K562 (cell line): ENCODE measurements around the gene SGSH. TPM values are rescaled to one million over a fixed set of nuclear protein-coding genes. Genes with fewer than 3 reads are reported as not detected.

Experiments
- ATAC-seq: fragments of 200-7000 bp; cut with Tn5 transposase; 3 replicates; pipeline ENCODE4 v1.9.1; 2020; ENCODE audit warnings: moderate library complexity
- BruUV-seq: library from RNA; stranded (reverse); fragments of 400-500 nt; replicated peaks from 2 replicates; lab custom pipeline; 2021; lab: Mats Ljungman, UMichigan
- CTCF ChIA-PET: fragments of 300-600 bp; formaldehyde crosslinking; extraction: SDS; loops from one replicate; lab custom pipeline; 2021; ENCODE audit warnings: low intra/inter-chr PET ratio; lab: Yijun Ruan, JAX
- POLR2A ChIA-PET: fragments of 300-600, 350-650 bp; sonication (Branson Sonifier 250); formaldehyde crosslinking; extraction: SDS; loops from one replicate; lab custom pipeline; 2021; ENCODE audit warnings: antibody characterized with exemption, inconsistent platforms; lab: Yijun Ruan, JAX
- DNase-seq, 4 experiments: peaks; one replicate each; pipeline versions ENCODE4 v3.0.0 to v3.0.0-alpha.2; 2011 to 2018; ENCODE audit warnings: low spot score in 3 of 4, mixed read lengths in 3 of 4; ENCODE audit errors: extremely low read depth in 1 of 4
- FAIRE-seq: peaks from 2 replicates; lab custom pipeline; 2011; peaks lifted over from hg19 to GRCh38; lab: Jason Lieb, UNC
- H2AFZ ChIP-seq: 2 replicates; pipeline ENCODE4 v1.6.0; 2011; ENCODE audit warnings: low read depth, low read length, control low read depth, inconsistent platforms
- H3K27ac ChIP-seq: fragments of 200-600 bp; 3 replicates; pipeline ENCODE4 v1.8.0; 2011; ENCODE audit warnings: low read depth, mild to moderate bottlenecking, control low read depth, inconsistent platforms, low read length, moderate library complexity, mixed read lengths; ENCODE audit errors: extremely low read depth
- H3K27me3 ChIP-seq, 2 experiments: fragments of 300-600 bp in 1 of 2; 2 replicates in 1 of 2; 3 replicates in 1 of 2; pipeline versions ENCODE4 v1.6.0 to v1.8.0; 2011; ENCODE audit warnings: inconsistent platforms in 2 of 2, low read length in 2 of 2, mild to moderate bottlenecking in 1 of 2, mixed read lengths in 1 of 2, moderate library complexity in 1 of 2; ENCODE audit not compliant: control insufficient read depth in 2 of 2, insufficient read depth in 2 of 2
- H3K36me3 ChIP-seq: fragments of 300-600 bp; 3 replicates; pipeline ENCODE4 v1.8.0; 2011; ENCODE audit warnings: mild to moderate bottlenecking, low read length, inconsistent platforms; ENCODE audit not compliant: control insufficient read depth, insufficient read depth
- H3K4me1 ChIP-seq, 2 experiments: fragments of 200-600 bp in 1 of 2; replicated peaks in 1 of 2; 2 replicates in 1 of 2; 3 replicates in 1 of 2; pipeline versions ENCODE4 v1.5.1 to v1.8.0; 2011; ENCODE audit warnings: inconsistent platforms in 2 of 2, low read length in 2 of 2, mild to moderate bottlenecking in 1 of 2, mixed read lengths in 1 of 2, moderate library complexity in 1 of 2; ENCODE audit not compliant: control insufficient read depth in 2 of 2, insufficient read depth in 2 of 2
- H3K4me2 ChIP-seq: 2 replicates; pipeline ENCODE4 v1.6.1; 2011; ENCODE audit warnings: low read length, control low read depth, inconsistent platforms, mixed read lengths; ENCODE audit not compliant: insufficient read depth
- H3K4me3 ChIP-seq: fragments of 200-600 bp; sonication (generic), shearing (Covaris generic); 2 replicates; pipeline ENCODE4 v1.5.1; 2016; ENCODE audit warnings: control low read depth, inconsistent platforms
- H3K79me2 ChIP-seq: fragments of 200-600 bp; 3 replicates; pipeline ENCODE4 v1.8.0; 2011; ENCODE audit warnings: low read length, inconsistent platforms; ENCODE audit not compliant: control insufficient read depth, insufficient read depth
- H3K9ac ChIP-seq, 2 experiments: 2 replicates each; pipeline versions ENCODE4 v1.6.0 to v1.6.1; 2011; ENCODE audit warnings: low read depth in 2 of 2, low read length in 2 of 2, control low read depth in 1 of 2, inconsistent platforms in 1 of 2, mild to moderate bottlenecking in 1 of 2, mixed read lengths in 1 of 2; ENCODE audit not compliant: insufficient read depth in 1 of 2
- H3K9me1 ChIP-seq: one replicate; pipeline ENCODE4 v1.6.0; 2011; ENCODE audit warnings: inconsistent platforms, mild to moderate bottlenecking, low read length, moderate library complexity; ENCODE audit not compliant: control insufficient read depth, insufficient read depth
- H3K9me3 ChIP-seq: replicated peaks from 2 replicates; pipeline ENCODE4 v1.5.1; 2011; ENCODE audit warnings: low read depth, low read length, inconsistent platforms; ENCODE audit not compliant: control insufficient read depth, insufficient read depth
- H4K20me1 ChIP-seq: replicated peaks from 2 replicates; pipeline ENCODE4 v1.6.1; 2011; ENCODE audit warnings: low read length, inconsistent platforms, mixed read lengths; ENCODE audit not compliant: control insufficient read depth, insufficient read depth
- CBX3 ChIP-seq, 2 experiments: IDR thresholded peaks; 1 replicate in 1 of 2; 2 replicates in 1 of 2; pipeline ENCODE4 v1.6.1; 2012; ENCODE audit warnings: inconsistent platforms in 2 of 2, low read length in 2 of 2, borderline replicate concordance in 1 of 2, control low read depth in 1 of 2
- DIDO1 ChIP-seq: fragments of 450-650 bp; IDR thresholded peaks from 2 replicates; pipeline ENCODE4 v1.6.1; 2016; ENCODE audit warnings: low read depth, missing biosample characterization, missing genetic modification characterization
- EWSR1 ChIP-seq: fragments of 450-650 bp; IDR thresholded peaks from 2 replicates; pipeline ENCODE4 v1.6.1; 2018; ENCODE audit warnings: borderline replicate concordance, mild to moderate bottlenecking, low read depth, moderate library complexity; ENCODE audit not compliant: partially characterized antibody
- FOXM1 ChIP-seq, 2 experiments: fragments of 450-650 bp in 1 of 2; sonication (generic) in 1 of 2; formaldehyde crosslinking in 1 of 2; IDR thresholded peaks; 2 replicates each; pipeline versions ENCODE4 v1.6.1 to v1.9.0; 2017 to 2022; ENCODE audit warnings: low read depth in 2 of 2, mild to moderate bottlenecking in 2 of 2, missing genetic modification reagents in 1 of 2, moderate library complexity in 1 of 2
- HMG20A ChIP-seq: fragments of 450-650 bp; formaldehyde crosslinking; conservative IDR thresholded peaks from 2 replicates; pipeline ENCODE4 v1.4.0; 2020; ENCODE audit warnings: mild to moderate bottlenecking, mixed read lengths
- KAT7 ChIP-seq: sonication (generic); formaldehyde crosslinking; IDR thresholded peaks from 2 replicates; pipeline ENCODE4 v1.8.0; 2022; ENCODE audit warnings: missing genetic modification reagents, mild to moderate bottlenecking, borderline replicate concordance
- NR0B1 ChIP-seq: fragments of 450-650 bp; IDR thresholded peaks from one replicate; pipeline ENCODE4 v1.6.1; 2018; ENCODE audit warnings: mild to moderate bottlenecking, moderate library complexity; ENCODE audit not compliant: partially characterized antibody
- NR4A1 ChIP-seq, 2 experiments: fragments of 250-450 bp in 1 of 2; fragments of 450-650 bp in 1 of 2; sonication (Bioruptor Pico) in 1 of 2; IDR thresholded peaks; 2 replicates each; pipeline versions ENCODE4 v1.4.0 to v1.6.1; 2016 to 2020; ENCODE audit warnings: mild to moderate bottlenecking in 2 of 2, missing compliant biosample characterization in 1 of 2, missing genetic modification characterization in 1 of 2, moderate library complexity in 1 of 2
- POLR2H ChIP-seq: IDR thresholded peaks from 2 replicates; pipeline ENCODE4 v1.6.1; 2016; ENCODE audit warnings: missing genetic modification characterization, low read depth, mild to moderate bottlenecking, control low read depth, missing compliant biosample characterization, moderate library complexity
- PURB ChIP-seq: sonication (generic); formaldehyde crosslinking; IDR thresholded peaks from 2 replicates; pipeline ENCODE4 v1.9.0; 2021; ENCODE audit warnings: low read depth, mild to moderate bottlenecking, missing genetic modification reagents
- RBM34 ChIP-seq: fragments of 200-400 bp; formaldehyde crosslinking; IDR thresholded peaks from 2 replicates; pipeline ENCODE4 v1.6.1; 2018; ENCODE audit warnings: low read length, borderline replicate concordance; ENCODE audit not compliant: insufficient read depth
- SMARCA4 ChIP-seq: fragments of 450-650 bp; IDR thresholded peaks from 2 replicates; pipeline ENCODE4 v1.6.1; 2016
- SRF ChIP-seq, 2 experiments: fragments of 250-450, 450-650 bp in 1 of 2; sonication (Bioruptor Pico) in 1 of 2; sonication (generic) in 1 of 2; formaldehyde crosslinking; IDR thresholded peaks; 2 replicates each; pipeline versions ENCODE4 v1.5.0 to v1.5.1; 2020 to 2022; ENCODE audit warnings: mild to moderate bottlenecking in 1 of 2, missing genetic modification reagents in 1 of 2
- TAF15 ChIP-seq: fragments of 200-400 bp; formaldehyde crosslinking; IDR thresholded peaks from 2 replicates; pipeline ENCODE4 v1.6.1; 2017; ENCODE audit warnings: mild to moderate bottlenecking, low read depth, low read length, moderate library complexity
- TCFL5 ChIP-seq: fragments of 250-450 bp; sonication (Bioruptor Pico); conservative IDR thresholded peaks from 2 replicates; pipeline ENCODE4 v1.6.1; 2021; ENCODE audit warnings: mild to moderate bottlenecking, moderate library complexity, matching md5 sums
- THRA ChIP-seq: fragments of 450-650 bp; IDR thresholded peaks from 2 replicates; pipeline ENCODE4 v1.6.1; 2017; ENCODE audit warnings: mild to moderate bottlenecking, moderate library complexity
- XRCC5 ChIP-seq: fragments of 200-400 bp; formaldehyde crosslinking; IDR thresholded peaks from 2 replicates; pipeline ENCODE4 v1.6.1; 2017; ENCODE audit warnings: low read depth, mild to moderate bottlenecking, low read length
- ZNF12 ChIP-seq: sonication (generic); formaldehyde crosslinking; IDR thresholded peaks from 2 replicates; pipeline ENCODE4 v1.4.0; 2020; ENCODE audit warnings: mild to moderate bottlenecking, missing genetic modification reagents
- ZNF165 ChIP-seq: fragments of 250-450 bp; sonication (Bioruptor Pico); IDR thresholded peaks from 2 replicates; pipeline ENCODE4 v1.4.0; 2020; ENCODE audit warnings: borderline replicate concordance
- WGBS: fragments of 100-300 bp; shearing (Covaris generic); methylation state at CpG from one replicate; pipeline ENCODE4 v1.1.6; 2016; ENCODE audit warnings: low coverage, mixed read lengths; ENCODE audit not compliant: insufficient coverage; ENCODE audit errors: missing lambda C conversion rate; 5-methylcytosine and 5-hydroxymethylcytosine counted together
- in situ Hi-C: fragments of 300-500 bp; cut with MboI; formaldehyde crosslinking; loops from 4 replicates; pipeline ENCODE4 v1.15.0; 2018; ENCODE audit warnings: inconsistent platforms, mixed read lengths
- intact Hi-C: fragments of 100-400 bp; cut with micrococcal nuclease; formaldehyde crosslinking; loops from 2 replicates; pipeline ENCODE4 v1.14.2; 2022
- polyA plus RNA-seq, 8 experiments: library from polyadenylated mRNA; depleted of rRNA in 4 of 8; stranded (reverse) in 5 of 8; unstranded in 3 of 8; fragments of >200 nt; fragmentation: Nextera tagmentation in 2 of 8; fragmentation: Illumina TruSeq in 1 of 8; extraction: Ambion mirVana in 2 of 8; extraction: Trizol in 1 of 8; gene quantifications; 2 replicates each; pipeline versions ENCODE4 v1.2.1 to v1.2.3, GENCODE V29; 2011 to 2014; ENCODE audit warnings: inconsistent platforms in 1 of 8, missing spikeins in 1 of 8
- total RNA-seq, 7 experiments: library from RNA; depleted of rRNA in 6 of 7; stranded (reverse); fragments of >200 nt in 6 of 7; fragmentation: Illumina TruSeq in 2 of 7; extraction: Trizol in 2 of 7; gene quantifications; 2 replicates each; pipeline versions ENCODE4 v1.2.1 to v1.2.3, GENCODE V29; 2011 to 2021; ENCODE audit warnings: low replicate concordance in 1 of 7

SGSH gene
- total and polyA plus RNA-seq, 9 of the 15 experiments (the other 6 are each of a cell fraction or from before 2014, with no cell fraction given) = 0.25 to 15.7 (median 4.9) TPM

GRCh38 chr17:80233202-80233601 is 13.1 kb upstream of the SGSH start (continued):
- no peak for TF ChIP-seq PURB (CRISPR knock-in tag)
- no peak for TF ChIP-seq NR4A1 (CRISPR knock-in tag; IDR thresholded peaks at IDR 0.05)
- TF ChIP-seq NR4A1 (tag; IDR thresholded peaks at IDR 0.05) = no peak

DNA sequence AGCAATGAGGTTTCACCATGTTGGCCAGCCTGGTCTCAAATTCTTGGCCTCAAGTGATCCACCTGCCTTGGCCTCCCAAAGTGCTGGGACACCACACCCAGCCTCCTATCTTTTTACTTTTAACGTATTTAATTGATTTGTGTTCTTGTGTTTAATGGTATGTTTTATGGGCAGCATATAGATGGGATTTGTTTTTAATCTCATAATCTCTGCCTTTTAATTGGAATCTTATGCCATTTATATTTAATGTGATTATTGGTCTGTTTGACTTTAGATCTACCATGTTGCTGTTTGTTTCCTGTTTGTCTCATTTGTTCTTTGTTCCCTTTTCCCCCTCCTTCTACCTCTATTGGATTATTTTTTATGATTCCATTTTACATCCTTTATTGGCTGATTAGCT is 12.3 kb upstream of the SGSH start:
- Histone ChIP-seq H3K27ac (no peak overlapping the region), H2AFZ (no peak overlapping the region), H3K27me3 (no peaks in the 10 kb centered on the region), H3K4me3 (no peak overlapping the region), H3K9me1 (no peaks in the 10 kb centered on the region), H4K20me1 (no peaks in the 10 kb centered on the region), H3K36me3 (no peaks in the 10 kb centered on the region), H3K79me2 (no peaks in the 10 kb centered on the region), H3K4me2 (no peak overlapping the region), H3K9me3 (no peaks in the 10 kb centered on the region), H3K4me1 (peaks cover 0 to 4% of the 10 kb centered on the region in 2 experiments; a peak in 1 of 5 replicates), H3K9ac (no peak overlapping the region)
- POLR2A ChIA-PET = no interaction called here
- 45% methylated on average over 1 of the region's 1 CpG for WGBS
- no peak for DNase-seq
- intact Hi-C loops = no loop called here
- CTCF ChIA-PET = no interaction called here
- in situ Hi-C loops = no loop called here
- FAIRE-seq = peak; percentile 19
- no TSS peak for BruUV-seq
- no peak for ATAC-seq
- TF ChIP-seq ZNF165 (CRISPR knock-in tag) (no peak), RBM34 (no peak), HMG20A (CRISPR knock-in tag) (no peak), DIDO1 (tag) (no peak), KAT7 (CRISPR knock-in tag) (no peak), THRA (no peak), CBX3 (IDR thresholded peaks at IDR 0.05; ENCODE audit: borderline replicate concordance in 1 of 2, low read length in 2 of 2) (0 out of 3 replicates have a peak, but pooled peaks of 1 of the 2 experiments have one; percentile 28), SRF (CRISPR knock-in tag; IDR thresholded peaks at IDR 0.05) (no peak), TAF15 (no peak), TCFL5 (CRISPR knock-in tag) (no peak), POLR2H (tag) (no peak), ZNF12 (CRISPR knock-in tag) (no peak), NR0B1 (no peak), FOXM1 (IDR thresholded peaks at IDR 0.05; ENCODE audit: low read depth) (no peak), FOXM1 (CRISPR knock-in tag; IDR thresholded peaks at IDR 0.05; ENCODE audit: low read depth) (no peak), EWSR1 (no peak), XRCC5 (no peak), SMARCA4 (no peak)
